NCI-H446 (cell line): Measurements from ENCODE around the gene SAMM50.

Source experiments
- DNase-seq, 2 experiments: peaks; one replicate each; lab custom pipeline; 2025; lab: John Stamatoyannopoulos, UW

The SAMM50 gene

GRCh38 chr22:43976861-43977795, 21.9 kb downstream of the SAMM50 start:
- no peak for DNase-seq

GRCh38 chr22:43978558-43978957, 23.3 kb downstream of the SAMM50 start:
- DNase-seq, result no peak

GRCh38 chr22:43980579-43980978, 25.3 kb downstream of the SAMM50 start:
- no peak for DNase-seq

- DNase-seq, result no peak
These were observed 25.8 kb downstream of the SAMM50 start for GRCh38 chr22:43980996-43981395.

GRCh38 chr22:43983808-43984207, 28.6 kb downstream of the SAMM50 start:
- DNase-seq, result no peak

- no peak for DNase-seq
These were observed 30.3 kb downstream of the SAMM50 start for GRCh38 chr22:43985532-43985931.

- DNase-seq, result no peak
These were observed 33.0 kb downstream of the SAMM50 start for GRCh38 chr22:43988116-43988820.

- no peak for DNase-seq
These were observed 33.7 kb downstream of the SAMM50 start for GRCh38 chr22:43988960-43989359.

- DNase-seq, result no peak
These were observed 34.8 kb downstream of the SAMM50 start for GRCh38 chr22:43990044-43990443.

- no peak for DNase-seq
These were observed 36.2 kb downstream of the SAMM50 start for GRCh38 chr22:43991316-43992020.

GRCh38 chr22:43992331-43992821, 37.1 kb downstream of the SAMM50 start:
- no peak for DNase-seq

- peak in 1 of 2 experiments; percentile 42 for DNase-seq
These were observed 38.0 kb downstream of the SAMM50 start for GRCh38 chr22:43993072-43993760.

- DNase-seq, result no peak
These were observed 38.8 kb downstream of the SAMM50 start for GRCh38 chr22:43994006-43994405.

- DNase-seq, result no peak
These were observed 39.2 kb downstream of the SAMM50 start for GRCh38 chr22:43994416-43994815.

GRCh38 chr22:43995057-43995685, 39.9 kb downstream of the SAMM50 start:
- DNase-seq, result no peak

- DNase-seq, result no peak
These were observed 40.5 kb downstream of the SAMM50 start for GRCh38 chr22:43995798-43996169.

GRCh38 chr22:43996170-43996980, 41.1 kb downstream of the SAMM50 start:
- no peak for DNase-seq

- DNase-seq, result no peak
These were observed 41.7 kb downstream of the SAMM50 start for GRCh38 chr22:43996981-43997265.

- DNase-seq, result no peak
These were observed 43.5 kb downstream of the SAMM50 start for GRCh38 chr22:43998679-43999264.

- no peak for DNase-seq
These were observed 44.1 kb downstream of the SAMM50 start for GRCh38 chr22:43999378-43999777.
